A549 (cell line): ENCODE results near the gene SNTG2. TPM values are rescaled to one million over a fixed set of nuclear protein-coding genes. Genes with fewer than 3 reads are reported as not detected.
"Not testable (repeated sequence)": the region's sequence is repeated elsewhere in the genome, so short reads cannot be mapped to it uniquely, and the experiment has no call there.

Source experiments
- ATAC-seq, 2 experiments: fragments of 200-7000 bp in 1 of 2; fragments of >200 bp in 1 of 2; cut with Nextera tagmentation in 1 of 2; cut with Tn5 transposase in 1 of 2; 3 replicates each; pipeline versions ENCODE4 v1.8.0 to v1.9.1; 2018 to 2020; ENCODE audit warnings: mild to moderate bottlenecking in 1 of 2, moderate library complexity in 1 of 2
- CTCF ChIA-PET: fragments of 300-600 bp; sonication (Branson Sonifier 250); formaldehyde crosslinking; extraction: SDS; loops from one replicate; lab custom pipeline; 2021; ENCODE audit warnings: antibody characterized with exemption, inconsistent platforms; lab: Yijun Ruan, JAX
- POLR2A ChIA-PET: fragments of 350-600 bp; formaldehyde crosslinking; extraction: SDS; loops from one replicate; lab custom pipeline; 2021; ENCODE audit warnings: antibody characterized with exemption, inconsistent platforms; lab: Yijun Ruan, JAX
- DNase-seq, 2 experiments: peaks; one replicate each; pipeline versions ENCODE4 v3.0.0 to v3.0.0-alpha.2; 2011 to 2016; ENCODE audit warnings: low read depth in 1 of 2, low spot score in 1 of 2
- FAIRE-seq: peaks from 2 replicates; lab custom pipeline; 2011; peaks lifted over from hg19 to GRCh38; lab: Jason Lieb, UNC
- H3K27ac ChIP-seq, 2 experiments: fragments of >200 bp; sonication (Bioruptor Twin); formaldehyde crosslinking; 3 replicates each; pipeline ENCODE4 v1.5.1; 2016 to 2017
- H3K4me1 ChIP-seq: fragments of >200 bp; sonication (Bioruptor Twin); formaldehyde crosslinking; 3 replicates; pipeline ENCODE4 v1.6.1; 2016
- H3K4me2 ChIP-seq: fragments of >200 bp; sonication (Bioruptor Twin); formaldehyde crosslinking; 3 replicates; pipeline ENCODE4 v1.6.1; 2016
- H3K4me3 ChIP-seq: fragments of >200 bp; sonication (Bioruptor Twin); formaldehyde crosslinking; 3 replicates; pipeline ENCODE4 v1.5.1; 2016
- H3K9me3 ChIP-seq: fragments of >200 bp; sonication (Bioruptor Twin); formaldehyde crosslinking; 3 replicates; pipeline ENCODE4 v1.6.1; 2016
- CEBPB ChIP-seq, 2 experiments: fragments of >200 bp in 1 of 2; sonication (Bioruptor Twin) in 1 of 2; formaldehyde crosslinking in 1 of 2; IDR thresholded peaks; 2 replicates each; pipeline ENCODE4 v1.6.1; 2012 to 2016
- CHD2 ChIP-seq: fragments of 150-350 bp; IDR thresholded peaks from 2 replicates; pipeline ENCODE4 v1.6.1; 2014; ENCODE audit warnings: low read length; ENCODE audit not compliant: partially characterized antibody
- E2F6 ChIP-seq: IDR thresholded peaks from 2 replicates; pipeline ENCODE4 v1.6.1; 2012; ENCODE audit warnings: low read depth, borderline replicate concordance
- EHMT2 ChIP-seq: fragments of 200-600 bp; sonication (generic); IDR thresholded peaks from 2 replicates; pipeline ENCODE4 v1.6.1; 2016; ENCODE audit warnings: antibody characterized with exemption, low read depth, mild to moderate bottlenecking, moderate library complexity
- EP300 ChIP-seq, 2 experiments: fragments of >200 bp; sonication (Bioruptor Twin); formaldehyde crosslinking; IDR thresholded peaks; 2 replicates in 1 of 2; 3 replicates in 1 of 2; pipeline ENCODE4 v1.6.1; 2016 to 2017
- FOSB ChIP-seq: fragments of 250-450 bp; sonication (Bioruptor Pico); IDR thresholded peaks from 2 replicates; pipeline ENCODE4 v1.5.0; 2020; ENCODE audit warnings: mild to moderate bottlenecking, moderate library complexity
- FOSL2 ChIP-seq, 2 experiments: fragments of 450-650 bp in 1 of 2; fragments of >200 bp in 1 of 2; sonication (Bioruptor Twin) in 1 of 2; formaldehyde crosslinking; IDR thresholded peaks; 2 replicates each; pipeline versions ENCODE4 v1.5.0 to v1.6.1; 2016 to 2020; ENCODE audit warnings: mild to moderate bottlenecking in 1 of 2, moderate library complexity in 1 of 2
- FOXS1 ChIP-seq: fragments of 250-450 bp; sonication (Bioruptor Pico); IDR thresholded peaks from 2 replicates; pipeline ENCODE4 v1.5.0; 2020; ENCODE audit warnings: mild to moderate bottlenecking, moderate library complexity
- HMGXB4 ChIP-seq: fragments of 250-450 bp; sonication (Bioruptor Pico); IDR thresholded peaks from 2 replicates; pipeline ENCODE4 v1.5.0; 2021; ENCODE audit warnings: mild to moderate bottlenecking, moderate library complexity, borderline replicate concordance
- JUN ChIP-seq, 2 experiments: fragments of >200 bp; sonication (Bioruptor Twin); formaldehyde crosslinking; IDR thresholded peaks; 2 replicates in 1 of 2; 3 replicates in 1 of 2; pipeline ENCODE4 v1.6.1; 2016 to 2017
- MAFK ChIP-seq: fragments of 450-650 bp; IDR thresholded peaks from 2 replicates; pipeline ENCODE4 v1.6.1; 2014; ENCODE audit not compliant: partially characterized antibody
- NFE2L2 ChIP-seq: fragments of 150-350 bp; conservative IDR thresholded peaks from 2 replicates; pipeline ENCODE4 v1.6.1; 2014; ENCODE audit warnings: low read length
- NPAS2 ChIP-seq: fragments of 250-450 bp; sonication (Bioruptor Pico); IDR thresholded peaks from 2 replicates; pipeline ENCODE4 v1.8.0; 2022; ENCODE audit warnings: mild to moderate bottlenecking, moderate library complexity, borderline replicate concordance
- PBX3 ChIP-seq: IDR thresholded peaks from 2 replicates; pipeline ENCODE4 v1.6.1; 2012
- PHF8 ChIP-seq: fragments of 200-600 bp; sonication (generic); IDR thresholded peaks from 2 replicates; pipeline ENCODE4 v1.6.1; 2016; ENCODE audit warnings: low read depth, mild to moderate bottlenecking, antibody characterized with exemption, moderate library complexity, borderline replicate concordance
- POLR2AphosphoS2 ChIP-seq: conservative IDR thresholded peaks from 2 replicates; pipeline ENCODE4 v1.6.1; 2012; ENCODE audit warnings: low read length, improper control_type of control experiment, inconsistent platforms
- RAD21 ChIP-seq, 2 experiments: fragments of >200 bp in 1 of 2; sonication (Bioruptor Twin) in 1 of 2; formaldehyde crosslinking in 1 of 2; IDR thresholded peaks in 1 of 2; conservative IDR thresholded peaks in 1 of 2; 2 replicates in 1 of 2; 3 replicates in 1 of 2; pipeline ENCODE4 v1.6.1; 2012 to 2018; ENCODE audit warnings: inconsistent platforms in 1 of 2
- REST ChIP-seq: fragments of 200-600 bp; sonication (generic); IDR thresholded peaks from 2 replicates; pipeline ENCODE4 v1.6.1; 2016; ENCODE audit warnings: antibody characterized with exemption, mild to moderate bottlenecking, moderate library complexity
- TP53 ChIP-seq: fragments of 250-450 bp; sonication (Bioruptor Pico); IDR thresholded peaks from 2 replicates; pipeline ENCODE4 v1.5.0; 2021; ENCODE audit warnings: mild to moderate bottlenecking, moderate library complexity
- ZFP36 ChIP-seq: fragments of 450-650 bp; IDR thresholded peaks from 2 replicates; pipeline ENCODE4 v1.6.1; 2014; ENCODE audit warnings: borderline replicate concordance; ENCODE audit not compliant: partially characterized antibody
- ZNF302 ChIP-seq: fragments of 250-450 bp; sonication (Bioruptor Pico); IDR thresholded peaks from 2 replicates; pipeline ENCODE4 v1.9.0; 2021; ENCODE audit warnings: inconsistent platforms, mild to moderate bottlenecking, moderate library complexity
- WGBS: methylation state at CpG from one replicate; pipeline ENCODE4 v1.1.6; 2017; ENCODE audit errors: missing lambda C conversion rate; 5-methylcytosine and 5-hydroxymethylcytosine counted together
- polyA plus RNA-seq, 4 experiments: library from polyadenylated mRNA; depleted of rRNA in 3 of 4; stranded (reverse); fragments of >200 nt; fragmentation: RNase III in 1 of 4; extraction: RNeasy Plus Mini Kit Qiagen cat#74134 plus additional on column Dnase treatment in 1 of 4; gene quantifications; 2 replicates in 3 of 4; 3 replicates in 1 of 4; pipeline ENCODE4 v1.2.3, GENCODE V29; 2011 to 2017

SNTG2 gene
- polyA plus RNA-seq, 2 of the 4 experiments (the other 2 are of a cell fraction): not detected

- no peak overlapping the region for H3K27ac ChIP-seq
- FAIRE-seq: no peak
- no peak for ATAC-seq
- ChIA-PET CTCF (no interaction called here), POLR2A (no interaction called here)
- no peak for TF ChIP-seq CHD2
- TF ChIP-seq NFE2L2: no peak
- no peak for TF ChIP-seq EHMT2
- TF ChIP-seq HMGXB4 (CRISPR knock-in tag): no peak
- no peak for TF ChIP-seq PBX3
- no peak overlapping the region for H3K4me2 ChIP-seq
- H3K4me1 ChIP-seq: no peaks in the 10 kb centered on the region
- no peaks in the 10 kb centered on the region for H3K9me3 ChIP-seq
- 43% methylated on average over 19 of the region's 19 CpGs for WGBS
- H3K4me3 ChIP-seq: no peak overlapping the region
- no peak for DNase-seq
Measured at GRCh38 chr2:1227274-1227900, 276.7 kb downstream of the SNTG2 start.

- CTCF ChIA-PET, FAIRE-seq, H3K4me1 ChIP-seq, H3K27ac ChIP-seq, ATAC-seq, POLR2A ChIA-PET, H3K9me3 ChIP-seq, H3K4me3 ChIP-seq, H3K4me2 ChIP-seq, DNase-seq: not testable (repeated sequence)
- WGBS: 78% methylated on average over 22 of the region's 30 CpGs
Measured at GRCh38 chr2:1229596-1229995, 278.9 kb downstream of the SNTG2 start.

GRCh38 chr2:1230155-1230893 lies 279.7 kb downstream of the SNTG2 start:
- FAIRE-seq (no peak), ATAC-seq (no peak), DNase-seq (no peak)
- no peak overlapping the region for H3K4me3 ChIP-seq
- H3K4me2 ChIP-seq: no peak overlapping the region
- no peaks in the 10 kb centered on the region for H3K9me3 ChIP-seq
- POLR2A ChIA-PET: no interaction called here
- WGBS: 35% methylated on average over 19 of the region's 19 CpGs
- CTCF ChIA-PET: no interaction called here
- no peaks in the 10 kb centered on the region for H3K4me1 ChIP-seq
- no peak overlapping the region for H3K27ac ChIP-seq
- TF ChIP-seq ZNF302 (no peak), JUN (IDR thresholded peaks at IDR 0.05) (no peak), EHMT2 (no peak), HMGXB4 (CRISPR knock-in tag) (no peak), TP53 (CRISPR knock-in tag) (no peak), CEBPB (IDR thresholded peaks at IDR 0.05) (no peak), POLR2AphosphoS2 (no peak), FOXS1 (CRISPR knock-in tag) (no peak), ZFP36 (no peak), EP300 (IDR thresholded peaks at IDR 0.05) (no peak), FOSL2 (IDR thresholded peaks at IDR 0.05) (no peak), FOSL2 (CRISPR knock-in tag; IDR thresholded peaks at IDR 0.05) (no peak), NPAS2 (CRISPR knock-in tag) (no peak), CHD2 (no peak), REST (no peak), PHF8 (no peak), MAFK (no peak), RAD21 (conservative IDR thresholded peaks at IDR 0.05 in 1 of 2, IDR thresholded peaks at IDR 0.05 in 1 of 2) (no peak), FOSB (no peak), E2F6 (no peak)
